Skin epidermis (tissue), 12 donors: ENCODE results near the gene FAM219A.

ENCODE experiments used
- H3K27ac ChIP-seq, 21 experiments: fragments of 200-600 bp; sonication (generic) in 11 of 21; one replicate each; pipeline ENCODE4 v1.5.0; 2020; ENCODE audit warnings: mild to moderate bottlenecking in 3 of 21, inconsistent platforms in 2 of 21, moderate library complexity in 2 of 21
- H3K4me3 ChIP-seq, 7 experiments: fragments of 200-600 bp; sonication (generic) in 2 of 7; one replicate each; pipeline ENCODE4 v1.5.0; 2020; ENCODE audit warnings: inconsistent platforms in 2 of 7, mild to moderate bottlenecking in 2 of 7, moderate library complexity in 1 of 7

Gene FAM219A, protein sequence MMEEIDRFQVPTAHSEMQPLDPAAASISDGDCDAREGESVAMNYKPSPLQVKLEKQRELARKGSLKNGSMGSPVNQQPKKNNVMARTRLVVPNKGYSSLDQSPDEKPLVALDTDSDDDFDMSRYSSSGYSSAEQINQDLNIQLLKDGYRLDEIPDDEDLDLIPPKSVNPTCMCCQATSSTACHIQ

DNA sequence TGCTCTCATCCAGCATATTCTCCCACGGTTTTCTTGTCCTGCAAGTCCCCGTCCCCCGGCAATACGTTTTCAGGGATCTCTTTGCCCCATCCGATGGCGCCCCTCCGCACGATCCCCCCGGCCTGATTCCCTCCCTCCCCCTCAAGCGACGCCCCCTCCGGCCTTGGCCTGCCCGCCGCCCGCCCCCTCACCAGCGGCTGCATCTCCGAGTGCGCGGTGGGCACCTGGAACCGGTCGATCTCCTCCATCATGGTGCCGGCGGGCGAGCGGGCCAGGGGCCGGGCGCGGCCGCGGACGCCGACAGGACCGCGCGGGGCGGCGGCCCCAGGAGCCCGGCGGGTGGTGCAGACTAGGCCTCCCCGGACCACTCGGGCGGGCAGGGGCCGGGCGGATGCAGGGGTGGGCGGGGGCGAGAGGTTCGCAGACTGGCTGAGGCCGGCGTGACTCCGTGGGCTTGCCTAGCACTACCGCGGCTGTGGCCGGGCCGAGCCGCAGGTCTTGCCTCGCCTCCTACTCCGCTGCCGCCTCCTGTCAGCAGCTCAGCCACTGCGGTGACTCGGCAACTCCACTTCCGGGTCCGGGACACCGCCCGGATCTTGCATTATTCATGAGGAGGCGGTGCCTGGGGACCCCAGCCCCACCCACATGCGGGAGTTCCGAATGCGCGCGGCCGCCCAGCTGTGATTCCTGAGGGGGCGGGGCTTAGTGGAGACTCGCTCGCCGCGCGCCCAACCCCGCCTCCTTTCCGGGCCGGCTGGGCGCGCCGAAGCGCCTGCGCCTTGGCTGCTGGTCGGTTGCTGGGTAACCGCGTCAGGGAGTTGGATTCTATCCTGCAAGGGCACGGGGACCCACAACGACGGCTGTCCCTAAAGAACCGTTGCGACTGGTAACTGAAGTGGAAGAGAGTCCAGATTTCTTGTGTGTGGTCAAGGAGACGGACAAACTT is at the start of gene FAM219A, which contains the start of gene DNAI1:
Gene FAM219A, minus strand, starts transcription at position 558 of the 946 bp plus-strand sequence. Its CDS starts 307 bp downstream, at position 251.
Gene DNAI1, plus strand, starts transcription at position 793 of the 946 bp plus-strand sequence. CDS start 201 bp downstream, outside the sequence.
- Histone ChIP-seq H3K4me3 (peak within 1 kb of the TSS; percentile 56 to 86 (median 76)), H3K27ac (peak within 1 kb of the TSS; percentile 20 to 89 (median 70))

DNA sequence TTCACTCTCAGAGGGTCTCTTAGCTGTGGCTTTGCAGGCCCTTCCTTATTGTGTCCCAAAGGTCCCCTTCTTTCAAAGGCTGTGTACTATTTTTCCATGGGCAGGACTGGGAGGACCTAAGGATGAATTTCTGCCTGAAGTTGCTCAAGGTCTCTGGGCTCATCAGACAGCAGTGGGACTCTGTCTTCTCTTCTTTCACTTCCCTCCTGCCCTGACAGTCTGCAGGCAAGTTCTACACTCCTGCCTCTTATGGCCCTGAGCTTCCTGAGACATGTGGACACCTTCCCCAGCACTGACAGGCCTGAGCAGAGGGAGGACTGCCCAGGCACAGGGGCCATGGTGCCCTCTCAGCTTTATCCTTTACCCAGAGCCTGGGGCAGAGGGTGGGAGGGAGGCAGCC is 49.6 kb upstream of the FAM219A start:
- H3K27ac ChIP-seq: no peak overlapping the region
- H3K4me3 ChIP-seq: no peak overlapping the region

DNA sequence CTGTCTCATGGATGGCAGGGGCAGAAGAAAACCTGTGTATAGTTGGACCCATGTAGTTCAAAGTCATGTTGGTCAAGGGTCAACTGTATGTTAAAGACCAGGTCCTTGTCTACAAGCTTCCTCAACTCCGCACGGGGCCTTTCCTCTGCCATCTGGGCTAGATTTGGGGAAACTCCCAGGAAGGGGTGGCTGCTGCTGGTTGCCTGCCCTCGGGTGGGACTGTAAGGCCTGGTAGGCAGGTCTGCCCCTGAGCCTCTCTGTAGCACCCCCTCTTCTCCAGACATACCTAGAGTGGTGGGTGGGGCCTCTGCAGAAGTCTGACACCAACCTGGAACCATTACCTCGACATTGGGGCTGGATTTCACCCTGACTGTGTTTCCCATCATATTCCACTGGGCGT is 49.2 kb upstream of the FAM219A start:
- Histone ChIP-seq H3K27ac (no peak overlapping the region), H3K4me3 (no peak overlapping the region)

DNA sequence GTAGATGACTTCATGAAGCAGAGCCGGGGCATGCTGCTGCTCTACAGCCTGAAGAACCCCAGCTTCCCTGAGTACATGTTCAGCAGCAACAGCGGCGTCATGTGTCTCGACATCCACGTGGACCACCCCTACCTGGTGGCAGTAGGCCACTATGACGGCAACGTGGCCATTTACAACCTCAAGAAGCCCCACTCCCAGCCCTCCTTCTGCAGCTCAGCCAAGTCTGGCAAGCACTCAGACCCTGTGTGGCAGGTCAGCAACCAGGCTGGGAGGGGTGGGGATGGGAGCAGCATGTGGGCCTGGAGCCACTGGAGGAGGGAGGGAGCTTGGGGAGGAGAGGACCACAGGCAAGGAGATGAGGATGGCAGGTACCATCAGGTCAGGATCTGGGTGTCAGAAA is 48.3 kb upstream of the FAM219A start:
- Histone ChIP-seq H3K4me3 (no peak overlapping the region), H3K27ac (no peak overlapping the region)

DNA sequence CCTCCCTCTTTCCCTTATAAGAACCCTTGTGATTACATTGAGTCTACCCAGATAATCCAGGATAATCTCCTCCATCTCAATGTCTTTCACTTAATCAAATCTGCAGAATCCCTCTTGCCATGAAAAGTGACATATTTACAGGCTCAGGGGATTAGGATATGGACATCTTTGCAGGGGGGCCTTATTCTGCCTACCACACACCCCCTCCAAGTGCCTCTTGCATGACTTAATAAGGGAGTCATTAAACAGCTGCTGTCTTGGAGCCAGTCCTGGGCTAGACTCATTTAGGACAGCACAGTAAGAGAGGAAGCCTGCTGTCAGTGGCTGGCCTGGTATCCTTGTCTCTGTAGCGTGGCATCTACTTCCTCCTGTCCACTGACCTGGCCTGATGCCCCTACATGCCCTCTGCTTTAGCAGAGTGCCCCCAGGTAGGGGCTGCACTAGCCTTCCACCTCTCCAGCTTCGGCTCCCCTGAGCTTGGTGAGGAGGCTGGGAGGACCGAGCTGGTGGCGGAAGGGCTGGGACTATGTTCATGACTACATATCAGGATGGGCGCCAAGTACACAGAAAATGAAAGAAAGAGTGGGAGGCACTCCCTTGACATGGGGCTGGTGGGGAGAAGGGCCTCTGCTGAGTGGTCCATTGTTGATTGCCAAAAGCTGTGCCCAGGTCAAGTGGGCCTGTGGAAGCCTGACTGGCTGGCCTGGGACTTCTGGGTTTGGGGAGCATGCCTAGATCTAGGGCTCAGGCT is 47.2 kb upstream of the FAM219A start:
- no peak overlapping the region for H3K4me3 ChIP-seq
- H3K27ac ChIP-seq: no peak overlapping the region

DNA sequence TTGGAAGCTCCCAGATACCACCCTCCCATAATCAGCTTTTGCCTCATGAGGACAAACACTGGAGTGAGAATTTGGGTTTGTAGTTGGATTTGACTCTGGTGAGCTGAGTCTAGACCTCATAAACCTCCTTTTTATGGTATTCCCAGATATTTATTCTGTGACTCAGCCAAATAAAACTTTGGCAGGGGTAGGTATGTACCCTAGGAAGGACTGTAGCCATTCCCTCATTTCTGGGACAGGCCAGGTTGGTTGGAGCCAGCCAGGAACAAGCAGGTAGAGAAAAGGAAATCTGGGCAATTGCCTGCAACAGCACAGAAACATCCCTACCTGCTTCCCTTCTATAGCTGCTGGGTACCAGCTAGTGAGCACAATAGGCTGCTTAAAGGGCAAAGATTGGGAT is 45.0 kb upstream of the FAM219A start:
- Histone ChIP-seq H3K4me3 (no peak overlapping the region), H3K27ac (no peak overlapping the region)

DNA sequence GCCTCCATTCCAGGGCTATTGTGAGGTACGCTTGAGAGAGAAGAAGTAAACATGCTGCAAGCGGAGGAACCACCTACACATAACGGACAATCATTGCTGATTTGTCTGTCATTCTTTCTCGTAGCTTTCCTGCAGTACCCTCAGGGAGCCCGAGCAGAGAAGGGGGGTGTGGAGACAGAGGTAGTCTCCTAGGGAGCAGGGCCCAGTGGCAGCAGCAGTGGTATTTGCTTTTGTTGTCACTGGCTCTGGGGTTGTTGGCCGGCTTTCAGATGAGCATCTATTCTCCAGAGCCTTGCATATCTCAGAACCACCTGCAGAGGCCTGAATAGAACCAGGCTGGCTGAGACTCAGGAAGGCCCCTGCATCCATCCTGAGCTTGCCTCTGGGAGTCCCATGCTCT is 44.5 kb upstream of the FAM219A start:
- H3K4me3 ChIP-seq: no peak overlapping the region
- peak overlapping the region in 1 of 21 experiments; percentile 41 for H3K27ac ChIP-seq

DNA sequence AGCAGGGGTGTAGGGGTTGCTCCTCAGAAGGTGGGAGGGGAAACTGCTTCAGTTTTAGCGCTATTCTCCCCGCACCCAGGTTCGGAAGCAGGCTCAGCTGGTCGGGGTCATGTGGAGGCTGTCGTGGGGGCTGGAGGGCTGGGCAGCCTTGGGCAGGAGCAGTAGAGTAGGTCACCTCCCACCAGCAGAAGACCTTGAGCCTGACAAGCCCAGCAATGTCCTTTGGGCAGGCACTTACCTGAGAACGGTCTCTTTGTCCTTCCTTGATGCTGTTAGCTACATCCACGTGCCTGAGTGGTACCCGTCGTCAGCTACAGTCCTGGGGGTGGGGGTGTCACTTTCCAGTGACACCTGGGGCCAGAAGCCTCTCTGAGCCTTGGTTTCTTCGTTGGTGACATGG is 44.1 kb upstream of the FAM219A start:
- H3K4me3 ChIP-seq: no peak overlapping the region
- peak overlapping the region in 1 of 21 experiments; percentile 41 for H3K27ac ChIP-seq

DNA sequence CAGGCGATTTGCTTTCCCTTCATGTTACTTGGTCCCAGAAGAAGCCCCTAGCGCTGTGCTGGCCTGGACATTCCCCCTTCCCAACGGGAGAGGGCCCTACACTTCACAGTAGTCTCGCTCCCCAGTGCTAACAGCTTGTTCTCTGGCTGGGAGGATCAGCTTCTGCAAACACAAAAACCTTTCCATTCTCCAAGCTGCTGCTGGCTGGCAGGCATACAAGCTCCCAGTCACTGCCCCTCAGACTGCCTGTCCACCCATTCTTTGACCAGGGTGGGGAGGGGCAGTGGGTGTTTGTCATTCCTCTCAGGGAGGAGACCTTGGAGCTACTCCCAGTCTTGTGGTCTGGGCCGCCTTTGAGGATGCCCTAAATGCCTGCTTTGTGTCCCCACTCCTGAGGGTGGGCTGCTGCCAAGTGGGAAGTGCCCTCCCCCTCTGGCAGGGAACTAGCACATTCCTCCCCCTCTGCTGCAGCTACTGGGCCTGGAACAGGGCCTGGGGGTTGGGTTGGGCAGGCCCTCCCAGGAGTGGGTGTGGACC is 43.6 kb upstream of the FAM219A start:
- Histone ChIP-seq H3K27ac (peak overlapping the region in 1 of 21 experiments; percentile 41), H3K4me3 (no peak overlapping the region)

DNA sequence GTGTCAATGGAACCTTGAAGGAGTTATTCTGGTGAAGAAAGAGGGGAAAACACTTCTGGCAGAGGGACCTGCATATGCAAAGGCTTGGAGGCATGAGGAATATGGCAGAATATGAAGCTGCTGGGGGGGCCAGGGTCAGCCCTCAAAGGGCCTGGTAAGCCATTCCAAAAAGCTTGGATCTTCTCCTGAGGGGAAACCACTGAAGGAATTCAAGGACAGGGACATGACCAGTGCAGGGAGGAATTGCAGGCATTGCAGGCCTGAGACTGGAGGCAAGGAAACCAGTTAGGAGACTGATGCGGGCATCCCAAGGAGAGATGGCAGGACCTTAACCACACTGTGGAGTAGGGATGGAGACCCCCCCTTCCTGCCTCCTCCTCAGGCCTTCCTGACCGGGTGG is 43.0 kb upstream of the FAM219A start:
- Histone ChIP-seq H3K4me3 (no peak overlapping the region), H3K27ac (no peak overlapping the region)

DNA sequence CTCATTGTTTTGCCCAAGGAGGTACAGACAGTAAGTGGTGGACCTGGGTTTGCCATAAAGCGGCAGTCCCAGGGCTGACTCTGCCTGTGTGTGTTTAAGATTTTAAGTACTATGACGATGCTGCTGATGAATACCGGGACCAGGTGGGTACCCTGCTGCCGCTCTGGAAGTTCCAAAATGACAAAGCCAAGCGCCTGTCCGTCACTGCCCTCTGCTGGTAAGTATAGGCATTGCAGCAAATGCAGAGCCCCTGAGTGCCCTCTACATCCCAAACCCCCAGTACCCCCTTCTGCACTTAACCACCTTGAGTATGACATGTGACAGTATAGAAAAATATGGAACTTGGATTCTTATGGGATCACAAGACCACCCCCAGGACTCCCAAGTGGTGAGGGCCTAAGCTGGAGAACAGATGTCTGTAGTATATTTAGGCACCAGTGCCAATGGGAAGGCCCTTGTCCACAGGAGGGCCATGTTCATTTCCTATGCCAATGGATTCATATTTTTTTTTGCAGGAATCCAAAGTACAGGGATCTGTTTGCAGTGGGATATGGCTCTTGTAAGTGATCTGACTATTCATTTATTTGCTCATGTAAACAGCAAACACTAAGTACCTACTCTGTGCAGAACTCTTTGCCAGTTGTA is 42.4 kb upstream of the FAM219A start:
- no peak overlapping the region for H3K4me3 ChIP-seq
- no peak overlapping the region for H3K27ac ChIP-seq

DNA sequence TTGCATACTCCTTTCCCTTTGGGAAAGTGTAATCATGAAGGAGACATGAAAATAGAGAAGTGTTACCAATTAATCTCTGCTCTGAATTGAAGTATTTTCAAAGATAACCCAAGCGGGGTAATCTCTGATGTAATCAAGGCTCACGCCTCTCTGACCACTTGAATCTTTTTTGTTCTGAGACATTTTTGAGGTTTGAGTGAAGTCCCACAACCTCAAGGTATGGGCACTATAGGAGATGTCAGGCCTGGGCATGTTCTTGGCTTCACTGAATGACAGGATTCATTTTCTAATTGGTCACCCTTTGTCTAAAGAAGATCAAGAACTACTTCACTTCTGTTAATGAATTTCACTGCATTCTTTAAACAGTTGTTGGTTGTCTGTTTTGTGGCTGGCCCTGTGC is 40.7 kb upstream of the FAM219A start:
- Histone ChIP-seq H3K27ac (no peak overlapping the region), H3K4me3 (no peak overlapping the region)

DNA sequence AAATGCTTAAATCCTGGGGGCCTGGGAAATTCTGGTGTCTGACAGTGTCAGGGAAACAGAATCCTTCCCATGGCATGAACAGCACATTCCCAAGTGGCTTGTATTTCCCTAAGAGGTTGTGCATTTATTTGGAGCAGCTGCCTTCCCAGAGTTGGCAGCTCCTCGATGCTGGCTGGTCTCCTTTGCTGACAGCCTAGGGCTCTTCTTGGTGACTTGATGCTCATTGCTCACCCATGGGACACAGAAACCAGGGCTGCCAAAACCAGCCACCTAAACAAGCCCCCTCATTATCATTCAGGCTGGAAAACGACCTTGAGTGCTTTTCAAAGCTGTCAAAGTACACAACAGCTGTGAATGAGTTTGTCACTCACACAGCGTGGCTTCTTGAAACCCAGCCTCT is 40.2 kb upstream of the FAM219A start:
- Histone ChIP-seq H3K27ac (no peak overlapping the region), H3K4me3 (no peak overlapping the region)

DNA sequence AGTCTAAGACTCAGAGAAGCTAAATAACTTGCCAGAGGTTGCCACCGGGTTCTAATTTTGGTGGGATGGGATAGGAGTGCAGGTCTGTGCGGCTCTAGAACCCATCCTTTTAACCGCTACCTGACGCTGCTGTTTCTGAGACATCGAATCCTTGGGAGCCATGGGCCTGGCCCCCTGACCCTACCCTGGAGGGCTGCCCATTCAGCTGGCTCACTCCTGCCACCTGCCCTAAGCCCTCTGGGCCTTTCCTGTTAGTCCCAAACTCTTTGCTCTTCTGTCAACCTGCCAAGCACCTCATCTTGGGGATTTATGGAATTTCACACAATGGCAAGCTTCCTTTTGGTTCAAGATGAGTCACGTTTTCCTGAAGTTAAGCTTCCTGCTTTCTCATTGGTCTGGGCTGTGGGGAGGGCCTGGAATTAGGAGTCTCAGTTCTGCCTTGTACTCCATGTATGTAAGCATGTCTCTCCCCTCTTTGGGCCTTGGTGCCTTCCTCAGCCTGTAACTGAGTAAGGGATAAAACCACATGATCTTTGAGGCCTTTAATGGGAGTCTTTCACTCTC is 37.9 kb upstream of the FAM219A start:
- Histone ChIP-seq H3K27ac (no peak overlapping the region), H3K4me3 (no peak overlapping the region)

DNA sequence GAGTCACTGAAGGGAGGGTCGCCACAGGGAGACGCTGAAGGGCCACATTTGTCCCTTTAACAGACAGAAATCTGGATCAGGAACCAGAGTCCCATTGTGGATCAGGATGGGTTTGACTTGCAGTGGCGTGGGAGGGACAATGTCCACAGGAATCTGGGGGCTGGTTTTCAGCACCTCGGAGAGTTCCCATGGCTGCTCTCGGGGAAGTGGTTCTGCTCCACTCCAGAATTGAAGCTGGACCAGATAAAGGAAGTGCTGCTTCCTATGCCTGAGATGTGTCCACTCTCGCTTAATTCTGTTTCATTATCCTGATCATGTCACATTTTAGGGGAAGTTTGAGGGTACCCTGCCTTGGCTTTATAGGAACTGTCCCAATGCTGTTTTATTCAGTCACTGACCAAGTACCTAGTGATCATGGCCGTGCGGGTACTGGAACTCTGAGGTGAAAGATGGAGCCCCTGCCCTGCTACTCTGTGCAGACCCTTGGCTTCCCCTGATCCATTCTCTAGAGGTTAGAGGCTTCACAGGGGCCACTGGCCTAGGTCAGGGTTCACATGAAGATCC is 35.7 kb upstream of the FAM219A start:
- no peak overlapping the region for H3K27ac ChIP-seq
- no peak overlapping the region for H3K4me3 ChIP-seq

DNA sequence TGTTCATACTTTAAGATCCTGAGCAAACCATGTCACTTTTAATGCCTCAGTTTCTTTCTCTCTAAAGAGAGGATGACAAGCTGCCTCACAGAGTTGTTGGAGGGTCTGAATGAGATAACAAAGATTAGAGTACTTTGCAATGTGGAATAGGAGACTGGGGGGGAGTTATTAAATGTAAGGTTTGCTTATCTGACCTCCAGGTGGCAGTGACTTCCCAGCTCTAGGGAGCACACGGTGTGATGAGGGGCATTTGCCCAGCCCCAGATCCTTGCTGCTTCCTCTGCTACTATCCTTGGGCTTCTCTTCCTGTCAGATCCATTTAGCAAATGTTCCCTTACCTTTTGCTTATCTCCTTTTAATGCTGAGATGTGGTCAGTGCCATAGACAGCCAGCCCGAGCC is 33.7 kb upstream of the FAM219A start:
- Histone ChIP-seq H3K27ac (no peak overlapping the region), H3K4me3 (no peak overlapping the region)

DNA sequence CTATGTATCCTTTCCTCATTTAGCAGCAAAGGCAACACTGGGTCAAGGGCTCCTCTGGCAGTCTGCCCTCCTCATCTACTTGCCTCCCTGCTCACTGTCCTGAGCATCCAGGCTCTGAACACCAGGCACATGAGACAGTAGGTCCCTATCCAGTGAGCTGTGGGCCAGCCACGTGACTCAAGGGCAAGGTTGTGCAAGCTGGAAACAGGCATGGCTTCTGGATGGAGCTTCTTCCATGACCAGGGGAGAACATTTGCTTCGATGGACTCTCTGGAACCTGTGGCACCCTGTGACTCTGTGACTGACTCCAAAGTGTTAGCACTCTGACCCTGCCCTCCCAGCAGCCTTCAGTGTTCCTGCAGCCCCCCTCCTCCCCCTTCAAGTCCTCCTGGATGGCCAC is 33.2 kb upstream of the FAM219A start:
- H3K4me3 ChIP-seq: no peak overlapping the region
- no peak overlapping the region for H3K27ac ChIP-seq

DNA sequence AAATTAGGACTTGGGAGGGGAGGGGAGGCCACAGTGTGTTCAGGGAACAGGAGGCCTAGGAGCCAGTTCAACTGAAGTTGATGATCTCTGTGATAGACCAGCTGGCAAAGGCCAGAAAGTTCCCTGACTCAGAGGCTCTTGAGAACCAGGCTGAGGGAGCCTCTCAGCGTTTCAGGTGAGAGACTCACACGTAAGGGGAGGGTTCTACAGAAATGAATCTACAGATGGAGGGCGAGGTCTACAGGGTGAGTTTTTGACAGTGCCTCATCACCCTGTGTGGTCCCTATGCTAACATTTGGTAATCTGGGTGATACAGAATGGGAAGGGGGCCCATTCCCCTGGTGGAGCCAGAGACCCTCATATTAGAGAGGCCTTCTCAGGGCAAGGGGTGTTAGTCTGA is 32.4 kb upstream of the FAM219A start:
- no peak overlapping the region for H3K27ac ChIP-seq
- no peak overlapping the region for H3K4me3 ChIP-seq

DNA sequence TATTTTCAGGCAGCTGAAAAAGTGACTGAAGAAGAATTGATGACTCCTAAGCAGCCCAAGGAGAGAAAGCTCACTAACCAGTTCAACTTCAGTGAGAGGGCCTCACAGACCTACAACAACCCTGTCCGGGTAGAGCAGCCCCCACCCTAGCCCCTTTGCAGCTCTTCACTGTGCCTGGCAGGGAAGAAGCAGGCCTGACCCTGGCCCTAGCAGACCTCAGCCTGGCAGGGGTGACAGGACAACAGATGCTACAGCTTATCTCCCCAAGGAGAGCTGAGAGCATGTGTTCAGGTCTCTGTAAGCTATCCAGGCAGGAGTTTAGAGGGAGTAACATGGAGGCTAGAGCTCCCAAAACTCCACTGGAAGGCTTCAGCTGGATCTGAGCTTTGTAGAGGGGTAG is 32.0 kb upstream of the FAM219A start:
- Histone ChIP-seq H3K4me3 (no peak overlapping the region), H3K27ac (no peak overlapping the region)
